WTC11 (cell line): ENCODE data around the gene ATP6V1F.
"Not testable (repeated sequence)": the region's sequence is repeated elsewhere in the genome, so short reads cannot be mapped to it uniquely, and the experiment has no call there.

Experiments used
- CTCF ChIP-seq: fragments of 200-600 bp; IDR thresholded peaks from 2 replicates; pipeline ENCODE4 v1.8.0; 2022; ENCODE audit warnings: antibody characterized with exemption
- ETV6 ChIP-seq: sonication (generic); formaldehyde crosslinking; IDR thresholded peaks from 2 replicates; pipeline ENCODE4 v1.8.1; 2022; ENCODE audit warnings: mild to moderate bottlenecking, missing genetic modification reagents
- SP1 ChIP-seq: sonication (generic); formaldehyde crosslinking; conservative IDR thresholded peaks from 2 replicates; pipeline ENCODE4 v1.8.1; 2022; ENCODE audit warnings: missing genetic modification reagents
- TF ChIP-seq, protein P1 (sequence below): sonication (generic); formaldehyde crosslinking; conservative IDR thresholded peaks from 2 replicates; pipeline ENCODE4 v1.8.1; 2022; ENCODE audit warnings: mild to moderate bottlenecking, missing genetic modification reagents

DNA sequence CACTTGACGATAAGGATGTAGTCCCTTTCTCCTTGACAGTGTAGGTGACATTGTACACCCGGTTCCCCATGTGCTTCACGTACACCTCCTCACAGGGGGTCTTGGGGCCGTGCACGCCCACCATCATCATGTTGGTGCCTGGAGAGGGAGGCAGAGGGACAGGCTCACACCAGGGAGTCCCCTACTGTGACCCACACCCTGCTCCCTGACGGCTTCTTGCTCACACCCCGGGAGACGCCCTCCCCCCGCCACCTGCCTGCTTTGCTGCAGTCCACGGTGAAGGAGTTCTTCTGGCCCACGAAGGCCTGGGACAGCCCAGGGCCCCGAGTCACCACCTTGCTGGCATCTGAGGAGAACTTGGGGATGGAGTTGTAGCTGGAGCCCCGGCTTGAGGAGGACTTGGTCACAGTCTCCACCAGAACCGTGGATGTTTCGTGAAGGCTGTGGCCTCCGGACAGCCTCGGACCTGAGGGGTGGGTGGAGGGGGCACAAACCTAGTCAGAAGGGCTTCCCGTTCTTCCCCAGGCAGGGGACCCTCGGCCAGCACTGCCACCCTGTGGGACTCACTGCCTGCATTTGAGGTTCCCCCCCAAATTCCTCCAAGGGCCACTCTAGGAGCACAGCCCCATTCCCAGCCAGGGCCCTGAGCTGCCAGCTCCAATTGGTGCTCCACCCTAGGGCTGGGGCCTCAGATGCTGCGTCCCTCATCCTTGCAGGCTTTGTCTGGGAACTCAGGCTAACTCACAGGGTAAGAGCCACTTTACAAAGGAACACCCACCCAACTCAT is 50.2 kb downstream of the ATP6V1F start:
- not testable (repeated sequence) for TF ChIP-seq ETV6 (CRISPR knock-in tag); CTCF; SP1 (CRISPR knock-in tag)
- TF ChIP-seq, protein P1, sequence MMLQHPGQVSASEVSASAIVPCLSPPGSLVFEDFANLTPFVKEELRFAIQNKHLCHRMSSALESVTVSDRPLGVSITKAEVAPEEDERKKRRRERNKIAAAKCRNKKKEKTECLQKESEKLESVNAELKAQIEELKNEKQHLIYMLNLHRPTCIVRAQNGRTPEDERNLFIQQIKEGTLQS (CRISPR knock-in tag): not testable (repeated sequence)
